Measurements from ENCODE around the gene IL18.

The IL18 gene

DNA sequence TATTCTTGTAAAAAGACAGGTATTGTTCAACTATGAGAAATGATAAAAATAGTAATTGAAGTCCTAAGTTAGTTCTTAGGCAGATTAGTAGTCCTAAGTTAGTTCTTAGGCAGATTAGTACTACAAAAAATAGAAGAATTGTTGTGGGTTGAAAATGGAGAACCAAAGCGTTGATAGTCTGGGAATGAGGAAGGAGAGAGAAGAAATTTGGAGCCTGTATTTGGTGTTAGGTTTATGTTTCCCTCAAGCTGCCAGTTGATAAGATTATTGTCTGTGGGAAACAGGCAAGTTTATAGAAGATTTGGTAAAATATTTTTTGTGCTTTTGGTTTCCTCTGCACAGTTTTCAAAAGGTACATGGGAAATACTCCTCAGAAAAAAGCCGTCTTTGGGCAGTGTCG is 15.0 kb upstream of the IL18 start:
- TF ChIP-seq, protein P1, sequence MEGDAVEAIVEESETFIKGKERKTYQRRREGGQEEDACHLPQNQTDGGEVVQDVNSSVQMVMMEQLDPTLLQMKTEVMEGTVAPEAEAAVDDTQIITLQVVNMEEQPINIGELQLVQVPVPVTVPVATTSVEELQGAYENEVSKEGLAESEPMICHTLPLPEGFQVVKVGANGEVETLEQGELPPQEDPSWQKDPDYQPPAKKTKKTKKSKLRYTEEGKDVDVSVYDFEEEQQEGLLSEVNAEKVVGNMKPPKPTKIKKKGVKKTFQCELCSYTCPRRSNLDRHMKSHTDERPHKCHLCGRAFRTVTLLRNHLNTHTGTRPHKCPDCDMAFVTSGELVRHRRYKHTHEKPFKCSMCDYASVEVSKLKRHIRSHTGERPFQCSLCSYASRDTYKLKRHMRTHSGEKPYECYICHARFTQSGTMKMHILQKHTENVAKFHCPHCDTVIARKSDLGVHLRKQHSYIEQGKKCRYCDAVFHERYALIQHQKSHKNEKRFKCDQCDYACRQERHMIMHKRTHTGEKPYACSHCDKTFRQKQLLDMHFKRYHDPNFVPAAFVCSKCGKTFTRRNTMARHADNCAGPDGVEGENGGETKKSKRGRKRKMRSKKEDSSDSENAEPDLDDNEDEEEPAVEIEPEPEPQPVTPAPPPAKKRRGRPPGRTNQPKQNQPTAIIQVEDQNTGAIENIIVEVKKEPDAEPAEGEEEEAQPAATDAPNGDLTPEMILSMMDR (IDR thresholded peaks at IDR 0.05; ENCODE audit: insufficient read depth, low read depth, low read length, missing control alignments), result no peak
- no peak for DNase-seq (ENCODE audit: low read depth)
- no peak overlapping the region for H3K4me3 ChIP-seq (ENCODE audit: low read depth, low read length)

DNA sequence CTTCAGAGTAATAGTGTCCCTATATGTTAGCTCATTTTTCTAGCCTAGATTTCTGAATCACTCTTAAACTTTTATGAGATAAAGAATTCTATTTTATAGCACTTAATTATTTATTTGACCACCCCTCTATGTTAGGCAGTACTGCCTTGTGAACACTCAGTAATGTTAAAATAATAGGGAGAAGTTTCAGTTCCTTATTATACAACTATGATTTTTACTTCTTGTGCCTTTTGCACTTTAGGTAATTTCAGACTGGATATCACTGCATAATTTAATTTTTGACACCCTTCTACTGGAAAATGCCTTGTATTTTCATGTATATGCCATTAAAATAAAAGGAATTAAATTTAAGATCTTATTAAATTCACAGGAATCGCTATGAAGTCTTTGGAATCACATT is 14.5 kb upstream of the IL18 start:
- DNase-seq (ENCODE audit: low read depth), result no peak
- no peak overlapping the region for H3K4me3 ChIP-seq (ENCODE audit: low read depth, low read length)
- TF ChIP-seq, protein P1 (IDR thresholded peaks at IDR 0.05; ENCODE audit: insufficient read depth, low read depth, low read length, missing control alignments), result no peak

DNA sequence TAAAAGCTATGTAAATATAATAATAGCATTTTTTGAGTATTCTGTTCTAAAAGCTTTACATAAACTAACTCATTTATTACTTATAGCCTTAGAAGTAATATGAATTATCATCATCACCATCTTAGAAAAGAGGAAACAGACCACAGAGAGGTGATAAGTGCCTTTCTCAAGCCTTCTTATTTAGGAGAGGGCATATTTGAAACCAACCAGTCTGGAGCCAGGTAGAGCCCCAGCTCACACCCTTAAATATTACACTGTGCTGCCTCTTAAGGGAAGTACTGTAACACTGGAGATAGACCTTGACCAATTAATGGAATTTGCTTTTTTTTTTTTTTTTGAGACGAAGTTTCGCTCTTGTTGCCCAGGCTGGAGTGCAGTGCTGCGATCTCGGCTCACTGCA is 13.7 kb upstream of the IL18 start:
- DNase-seq (ENCODE audit: low read depth), result no peak
- no peak overlapping the region for H3K4me3 ChIP-seq (ENCODE audit: low read depth, low read length)
- TF ChIP-seq, protein P1 (IDR thresholded peaks at IDR 0.05; ENCODE audit: insufficient read depth, low read depth, low read length, missing control alignments), result no peak

DNA sequence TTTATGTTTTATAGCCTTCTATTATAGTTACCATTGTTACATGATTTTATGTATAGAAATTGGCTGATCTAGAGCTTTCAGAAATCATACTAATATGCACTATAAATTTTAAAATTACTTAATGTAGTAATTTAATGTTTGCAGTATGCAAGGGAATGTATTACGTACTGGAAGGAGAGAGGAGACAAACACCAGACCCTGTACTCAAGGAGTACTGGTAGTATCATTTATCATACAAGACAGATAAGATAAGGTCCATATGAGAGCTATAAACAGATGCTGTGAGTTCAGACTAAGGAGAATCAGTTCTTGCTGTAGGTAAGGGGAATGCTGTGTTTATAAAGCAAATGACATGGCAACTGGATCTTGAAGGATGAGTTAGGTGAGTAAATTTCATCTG is 12.2 kb upstream of the IL18 start:
- TF ChIP-seq, protein P1 (IDR thresholded peaks at IDR 0.05; ENCODE audit: insufficient read depth, low read depth, low read length, missing control alignments), result no peak
- no peak for DNase-seq (ENCODE audit: low read depth)
- no peak overlapping the region for H3K4me3 ChIP-seq (ENCODE audit: low read depth, low read length)

DNA sequence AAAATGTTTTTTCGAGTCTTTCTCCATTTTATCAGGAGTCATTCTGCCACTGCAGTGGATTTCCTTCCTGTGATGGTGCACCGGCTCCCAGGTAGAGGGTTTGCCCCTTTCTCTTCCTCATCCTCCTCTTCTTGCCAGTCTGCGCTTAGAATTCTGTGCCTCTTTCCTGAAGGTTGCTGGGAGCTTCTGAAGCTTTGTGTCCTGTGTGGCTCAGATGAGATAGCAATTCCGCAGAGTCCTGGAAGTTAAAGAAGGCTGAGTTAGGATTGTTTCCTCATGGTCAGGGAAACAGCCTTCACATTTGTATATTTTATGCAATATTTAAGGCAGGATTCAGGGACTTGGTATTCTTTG is 11.7 kb upstream of the IL18 start:
- DNase-seq (ENCODE audit: low read depth), result no peak
- H3K4me3 ChIP-seq (ENCODE audit: low read depth, low read length), result no peak overlapping the region
- TF ChIP-seq, protein P1 (IDR thresholded peaks at IDR 0.05; ENCODE audit: insufficient read depth, low read depth, low read length, missing control alignments), result no peak

DNA sequence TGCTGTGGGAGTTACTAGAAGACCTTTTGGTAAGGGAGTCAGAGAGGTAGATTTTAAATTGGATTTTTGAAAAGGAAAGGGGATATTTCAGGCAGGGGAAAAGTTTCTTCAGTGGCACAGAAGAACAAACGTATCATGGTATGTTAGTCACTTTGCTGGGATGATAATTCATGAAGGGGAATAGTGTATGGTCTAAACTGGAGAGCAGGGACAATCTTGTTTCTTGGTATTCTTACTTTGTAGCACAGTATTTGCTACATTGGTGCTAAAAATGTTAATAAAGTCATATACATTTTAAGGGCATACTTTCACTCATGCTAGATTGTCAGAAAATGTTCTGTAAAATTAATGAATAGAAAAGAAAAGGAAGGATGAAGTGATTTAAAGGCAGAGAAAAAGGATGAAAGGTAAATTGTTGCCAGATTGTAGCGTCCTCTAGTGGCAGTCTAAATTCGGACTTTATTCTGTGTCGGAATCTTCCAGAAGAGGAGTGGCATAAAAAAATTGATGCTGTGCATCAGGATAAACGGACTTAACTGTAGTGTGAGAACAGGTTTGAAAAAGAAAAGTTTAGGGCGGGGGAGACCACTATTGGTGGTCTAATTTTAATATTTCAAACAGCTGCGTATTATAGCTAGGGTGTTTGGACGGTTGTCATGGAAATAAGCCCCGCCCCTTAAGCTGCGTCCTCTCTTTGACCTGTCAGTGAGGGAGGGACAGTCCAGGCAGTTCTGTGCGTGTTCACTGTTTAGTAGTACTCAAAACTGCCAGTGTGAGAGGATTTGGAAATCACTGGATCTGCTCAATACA is 11.1 kb upstream of the IL18 start, which contains the start of gene BCO2:
Gene BCO2 (plus strand): TSS at position 724 of the 810 bp plus-strand sequence. CDS start 90 bp downstream, outside the sequence.
- TF ChIP-seq, protein P1 (IDR thresholded peaks at IDR 0.05; ENCODE audit: insufficient read depth, low read depth, low read length, missing control alignments), result peak; percentile 55
- DNase-seq (ENCODE audit: low read depth), result peak; percentile 52
- no peak within 1 kb of the TSS for H3K4me3 ChIP-seq (ENCODE audit: low read depth, low read length)

DNA sequence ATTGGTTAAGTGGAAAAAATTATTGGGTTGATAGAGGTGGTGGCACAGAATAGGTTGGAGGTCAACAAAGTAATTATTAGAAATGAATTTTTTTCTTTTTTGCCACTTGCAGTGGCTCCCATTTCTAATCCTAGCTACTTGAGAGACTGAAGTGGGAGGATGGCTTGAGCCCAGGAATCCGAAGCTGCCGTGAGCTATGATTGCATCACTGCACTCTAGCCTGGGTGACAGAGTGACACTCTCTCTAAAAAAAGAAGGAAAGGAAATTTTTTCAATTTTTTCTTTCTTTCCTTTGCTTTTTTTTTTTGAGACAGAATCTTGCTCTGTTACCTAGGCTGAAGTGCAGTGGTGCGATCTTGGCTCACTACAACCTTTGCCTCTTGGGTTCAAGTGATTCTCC is 9.3 kb upstream of the IL18 start:
- no peak for DNase-seq (ENCODE audit: low read depth)
- H3K4me3 ChIP-seq (ENCODE audit: low read depth, low read length), result no peak overlapping the region
- TF ChIP-seq, protein P1 (IDR thresholded peaks at IDR 0.05; ENCODE audit: insufficient read depth, low read depth, low read length, missing control alignments), result no peak

Measured in GM12865 (cell line).